K562 (cell line): ENCODE results near the gene RTF1. TPM values are rescaled to one million over a fixed set of nuclear protein-coding genes. Genes with fewer than 3 reads are reported as not detected.

ENCODE experiments used
- ATAC-seq: fragments of 200-7000 bp; cut with Tn5 transposase; 3 replicates; pipeline ENCODE4 v1.9.1; 2020; ENCODE audit warnings: moderate library complexity
- BruUV-seq: library from RNA; stranded (reverse); fragments of 400-500 nt; replicated peaks from 2 replicates; lab custom pipeline; 2021; lab: Mats Ljungman, UMichigan
- CTCF ChIA-PET: fragments of 300-600 bp; formaldehyde crosslinking; extraction: SDS; loops from one replicate; lab custom pipeline; 2021; ENCODE audit warnings: low intra/inter-chr PET ratio; lab: Yijun Ruan, JAX
- POLR2A ChIA-PET: fragments of 300-600, 350-650 bp; sonication (Branson Sonifier 250); formaldehyde crosslinking; extraction: SDS; loops from one replicate; lab custom pipeline; 2021; ENCODE audit warnings: antibody characterized with exemption, inconsistent platforms; lab: Yijun Ruan, JAX
- DNase-seq, 4 experiments: peaks; one replicate each; pipeline versions ENCODE4 v3.0.0 to v3.0.0-alpha.2; 2011 to 2018; ENCODE audit warnings: low spot score in 3 of 4, mixed read lengths in 3 of 4; ENCODE audit errors: extremely low read depth in 1 of 4
- FAIRE-seq: peaks from 2 replicates; lab custom pipeline; 2011; peaks lifted over from hg19 to GRCh38; lab: Jason Lieb, UNC
- H2AFZ ChIP-seq: 2 replicates; pipeline ENCODE4 v1.6.0; 2011; ENCODE audit warnings: low read depth, low read length, control low read depth, inconsistent platforms
- H3K27ac ChIP-seq: fragments of 200-600 bp; 3 replicates; pipeline ENCODE4 v1.8.0; 2011; ENCODE audit warnings: low read depth, mild to moderate bottlenecking, control low read depth, inconsistent platforms, low read length, moderate library complexity, mixed read lengths; ENCODE audit errors: extremely low read depth
- H3K27me3 ChIP-seq, 2 experiments: fragments of 300-600 bp in 1 of 2; 2 replicates in 1 of 2; 3 replicates in 1 of 2; pipeline versions ENCODE4 v1.6.0 to v1.8.0; 2011; ENCODE audit warnings: inconsistent platforms in 2 of 2, low read length in 2 of 2, mild to moderate bottlenecking in 1 of 2, mixed read lengths in 1 of 2, moderate library complexity in 1 of 2; ENCODE audit not compliant: control insufficient read depth in 2 of 2, insufficient read depth in 2 of 2
- H3K36me3 ChIP-seq: fragments of 300-600 bp; 3 replicates; pipeline ENCODE4 v1.8.0; 2011; ENCODE audit warnings: mild to moderate bottlenecking, low read length, inconsistent platforms; ENCODE audit not compliant: control insufficient read depth, insufficient read depth
- H3K4me1 ChIP-seq, 2 experiments: fragments of 200-600 bp in 1 of 2; replicated peaks in 1 of 2; 2 replicates in 1 of 2; 3 replicates in 1 of 2; pipeline versions ENCODE4 v1.5.1 to v1.8.0; 2011; ENCODE audit warnings: inconsistent platforms in 2 of 2, low read length in 2 of 2, mild to moderate bottlenecking in 1 of 2, mixed read lengths in 1 of 2, moderate library complexity in 1 of 2; ENCODE audit not compliant: control insufficient read depth in 2 of 2, insufficient read depth in 2 of 2
- H3K4me2 ChIP-seq: 2 replicates; pipeline ENCODE4 v1.6.1; 2011; ENCODE audit warnings: low read length, control low read depth, inconsistent platforms, mixed read lengths; ENCODE audit not compliant: insufficient read depth
- H3K4me3 ChIP-seq: fragments of 200-600 bp; sonication (generic), shearing (Covaris generic); 2 replicates; pipeline ENCODE4 v1.5.1; 2016; ENCODE audit warnings: control low read depth, inconsistent platforms
- H3K79me2 ChIP-seq: fragments of 200-600 bp; 3 replicates; pipeline ENCODE4 v1.8.0; 2011; ENCODE audit warnings: low read length, inconsistent platforms; ENCODE audit not compliant: control insufficient read depth, insufficient read depth
- H3K9ac ChIP-seq, 2 experiments: 2 replicates each; pipeline versions ENCODE4 v1.6.0 to v1.6.1; 2011; ENCODE audit warnings: low read depth in 2 of 2, low read length in 2 of 2, control low read depth in 1 of 2, inconsistent platforms in 1 of 2, mild to moderate bottlenecking in 1 of 2, mixed read lengths in 1 of 2; ENCODE audit not compliant: insufficient read depth in 1 of 2
- H3K9me1 ChIP-seq: one replicate; pipeline ENCODE4 v1.6.0; 2011; ENCODE audit warnings: inconsistent platforms, mild to moderate bottlenecking, low read length, moderate library complexity; ENCODE audit not compliant: control insufficient read depth, insufficient read depth
- H3K9me3 ChIP-seq: replicated peaks from 2 replicates; pipeline ENCODE4 v1.5.1; 2011; ENCODE audit warnings: low read depth, low read length, inconsistent platforms; ENCODE audit not compliant: control insufficient read depth, insufficient read depth
- H4K20me1 ChIP-seq: replicated peaks from 2 replicates; pipeline ENCODE4 v1.6.1; 2011; ENCODE audit warnings: low read length, inconsistent platforms, mixed read lengths; ENCODE audit not compliant: control insufficient read depth, insufficient read depth
- BDP1 ChIP-seq: IDR thresholded peaks from 3 replicates; pipeline ENCODE4 v1.6.1; 2011; ENCODE audit not compliant: insufficient read length, insufficient read depth
- CAMTA2 ChIP-seq: fragments of 250-450 bp; sonication (Bioruptor Pico); conservative IDR thresholded peaks from 2 replicates; pipeline ENCODE4 v1.5.1; 2022
- CBX1 ChIP-seq: sonication (generic); IDR thresholded peaks from 2 replicates; pipeline ENCODE4 v1.6.1; 2016; ENCODE audit warnings: antibody characterized with exemption, low read depth, mild to moderate bottlenecking
- DIDO1 ChIP-seq: fragments of 450-650 bp; IDR thresholded peaks from 2 replicates; pipeline ENCODE4 v1.6.1; 2016; ENCODE audit warnings: low read depth, missing biosample characterization, missing genetic modification characterization
- FOS ChIP-seq: IDR thresholded peaks from 3 replicates; pipeline ENCODE4 v1.6.1; 2011; ENCODE audit not compliant: insufficient read length; ENCODE audit errors: extremely low read depth
- FOXJ2 ChIP-seq: fragments of 200-800 bp; sonication (Bioruptor generic); IDR thresholded peaks from 2 replicates; pipeline ENCODE4 v1.6.1; 2016; ENCODE audit warnings: missing genetic modification characterization, missing compliant biosample characterization
- LCOR ChIP-seq: sonication (generic); formaldehyde crosslinking; IDR thresholded peaks from 2 replicates; pipeline ENCODE4 v1.8.0; 2022; ENCODE audit warnings: mild to moderate bottlenecking, missing genetic modification reagents
- NBN ChIP-seq: fragments of 450-650 bp; IDR thresholded peaks from 2 replicates; pipeline ENCODE4 v1.6.1; 2016; ENCODE audit warnings: low read depth, mild to moderate bottlenecking
- PHB ChIP-seq: fragments of 250-450 bp; sonication (Bioruptor Pico); IDR thresholded peaks from 2 replicates; pipeline ENCODE4 v1.5.0; 2021
- SMARCB1 ChIP-seq: IDR thresholded peaks from 2 replicates; pipeline ENCODE4 v1.6.1; 2011; ENCODE audit warnings: improper control_type of control experiment, low read depth; ENCODE audit not compliant: insufficient read length
- SPI1 ChIP-seq: IDR thresholded peaks from 2 replicates; pipeline ENCODE4 v1.6.1; 2011; ENCODE audit warnings: low read depth, low read length, control low read depth, borderline replicate concordance
- THRAP3 ChIP-seq: fragments of 450-650 bp; IDR thresholded peaks from 2 replicates; pipeline ENCODE4 v1.6.1; 2016; ENCODE audit warnings: mild to moderate bottlenecking, inconsistent platforms, borderline replicate concordance
- WGBS: fragments of 100-300 bp; shearing (Covaris generic); methylation state at CpG from one replicate; pipeline ENCODE4 v1.1.6; 2016; ENCODE audit warnings: low coverage, mixed read lengths; ENCODE audit not compliant: insufficient coverage; ENCODE audit errors: missing lambda C conversion rate; 5-methylcytosine and 5-hydroxymethylcytosine counted together
- in situ Hi-C: fragments of 300-500 bp; cut with MboI; formaldehyde crosslinking; loops from 4 replicates; pipeline ENCODE4 v1.15.0; 2018; ENCODE audit warnings: inconsistent platforms, mixed read lengths
- intact Hi-C: fragments of 100-400 bp; cut with micrococcal nuclease; formaldehyde crosslinking; loops from 2 replicates; pipeline ENCODE4 v1.14.2; 2022
- polyA plus RNA-seq, 8 experiments: library from polyadenylated mRNA; depleted of rRNA in 4 of 8; stranded (reverse) in 5 of 8; unstranded in 3 of 8; fragments of >200 nt; fragmentation: Nextera tagmentation in 2 of 8; fragmentation: Illumina TruSeq in 1 of 8; extraction: Ambion mirVana in 2 of 8; extraction: Trizol in 1 of 8; gene quantifications; 2 replicates each; pipeline versions ENCODE4 v1.2.1 to v1.2.3, GENCODE V29; 2011 to 2014; ENCODE audit warnings: inconsistent platforms in 1 of 8, missing spikeins in 1 of 8
- total RNA-seq, 7 experiments: library from RNA; depleted of rRNA in 6 of 7; stranded (reverse); fragments of >200 nt in 6 of 7; fragmentation: Illumina TruSeq in 2 of 7; extraction: Trizol in 2 of 7; gene quantifications; 2 replicates each; pipeline versions ENCODE4 v1.2.1 to v1.2.3, GENCODE V29; 2011 to 2021; ENCODE audit warnings: low replicate concordance in 1 of 7
- TF ChIP-seq, protein P1 (sequence below): fragments of 450-650 bp; IDR thresholded peaks from 2 replicates; pipeline ENCODE4 v1.6.1; 2016; ENCODE audit warnings: mild to moderate bottlenecking, moderate library complexity

RTF1 gene
- total and polyA plus RNA-seq, 9 of the 15 experiments (the other 6 are each of a cell fraction or from before 2014, with no cell fraction given): 7.6 to 69.5 (median 31.5) TPM

DNA sequence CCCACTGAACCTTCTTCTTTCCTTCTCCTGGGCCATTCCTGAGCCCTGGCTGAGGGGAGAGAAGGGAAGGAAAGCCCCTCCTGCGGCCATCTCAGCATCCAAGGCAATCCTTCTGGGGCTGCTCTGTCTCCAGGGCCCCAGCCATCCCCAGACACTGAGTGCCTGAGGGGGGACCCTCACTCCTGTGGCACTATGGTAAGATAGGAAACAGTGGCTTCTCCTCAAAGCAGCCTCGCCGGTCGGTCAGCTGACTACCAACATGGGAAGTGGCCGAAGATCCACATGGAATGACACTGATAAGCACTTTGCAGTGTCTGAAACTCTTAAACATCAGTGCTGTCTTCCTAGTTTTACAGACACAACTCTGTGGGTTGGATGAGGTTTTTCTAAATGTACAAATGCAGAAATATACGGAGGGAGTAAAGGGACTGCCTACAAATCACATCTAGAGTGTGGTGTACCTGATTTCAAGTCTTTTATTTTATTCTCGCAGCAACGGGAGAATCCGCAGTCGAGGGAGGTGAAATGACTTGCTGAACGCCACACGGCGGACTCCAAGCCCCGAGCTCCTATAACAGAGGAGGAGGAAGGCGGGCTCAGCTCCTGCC lies 75.8 kb downstream of the RTF1 start:
- Histone ChIP-seq H3K4me2 (peak overlapping the region; percentile 90), H3K4me3 (peak overlapping the region; percentile 60), H3K9ac (peak overlapping the region; percentile 81 to 94), H3K27me3 (no peaks in the 10 kb centered on the region), H2AFZ (peak overlapping the region; percentile 82), H3K4me1 (peaks cover 24 to 44% of the 10 kb centered on the region in 2 experiments), H3K9me1 (no peaks in the 10 kb centered on the region), H3K36me3 (0 out of 3 replicates have a peak, but pooled peaks cover 6% of the 10 kb centered on the region), H3K9me3 (no peaks in the 10 kb centered on the region), H3K79me2 (peaks cover 33% of the 10 kb centered on the region), H4K20me1 (no peaks in the 10 kb centered on the region), H3K27ac (peak overlapping the region; percentile 80)
- FAIRE-seq: peak; percentile 75
- ChIA-PET CTCF (no interaction called here), POLR2A (interaction anchor here (0.5 to 1.7 kb wide), 9 partner anchors 8 to 1911 kb away, joined by 3 to 14 read pairs (median 4); partner anchors contain the start of gene NUSAP1)
- no TSS peak for BruUV-seq
- intact Hi-C loops: loop anchor here (5.0 kb wide), 1 partner anchor 480 kb away; the partner anchor contains the start of gene EHD4
- 4% methylated on average over 13 of the region's 15 CpGs for whole genome bisulfite sequencing
- in situ Hi-C loops: no loop called here
- ATAC-seq: no peak
- DNase-seq: peak in 3 of 4 experiments; percentile 46 to 55 (median 50)
- TF ChIP-seq NBN (no peak), THRAP3 (no peak), CBX1 (no peak), SPI1 (no peak), SMARCB1 (no peak), FOXJ2 (tag) (no peak), LCOR (CRISPR knock-in tag) (no peak), FOS (no peak), PHB (CRISPR knock-in tag) (no peak), DIDO1 (tag) (0 out of 2 replicates have a peak, but pooled peaks have one; percentile 47), BDP1 (no peak), CAMTA2 (CRISPR knock-in tag) (no peak)
- TF ChIP-seq, protein P1, sequence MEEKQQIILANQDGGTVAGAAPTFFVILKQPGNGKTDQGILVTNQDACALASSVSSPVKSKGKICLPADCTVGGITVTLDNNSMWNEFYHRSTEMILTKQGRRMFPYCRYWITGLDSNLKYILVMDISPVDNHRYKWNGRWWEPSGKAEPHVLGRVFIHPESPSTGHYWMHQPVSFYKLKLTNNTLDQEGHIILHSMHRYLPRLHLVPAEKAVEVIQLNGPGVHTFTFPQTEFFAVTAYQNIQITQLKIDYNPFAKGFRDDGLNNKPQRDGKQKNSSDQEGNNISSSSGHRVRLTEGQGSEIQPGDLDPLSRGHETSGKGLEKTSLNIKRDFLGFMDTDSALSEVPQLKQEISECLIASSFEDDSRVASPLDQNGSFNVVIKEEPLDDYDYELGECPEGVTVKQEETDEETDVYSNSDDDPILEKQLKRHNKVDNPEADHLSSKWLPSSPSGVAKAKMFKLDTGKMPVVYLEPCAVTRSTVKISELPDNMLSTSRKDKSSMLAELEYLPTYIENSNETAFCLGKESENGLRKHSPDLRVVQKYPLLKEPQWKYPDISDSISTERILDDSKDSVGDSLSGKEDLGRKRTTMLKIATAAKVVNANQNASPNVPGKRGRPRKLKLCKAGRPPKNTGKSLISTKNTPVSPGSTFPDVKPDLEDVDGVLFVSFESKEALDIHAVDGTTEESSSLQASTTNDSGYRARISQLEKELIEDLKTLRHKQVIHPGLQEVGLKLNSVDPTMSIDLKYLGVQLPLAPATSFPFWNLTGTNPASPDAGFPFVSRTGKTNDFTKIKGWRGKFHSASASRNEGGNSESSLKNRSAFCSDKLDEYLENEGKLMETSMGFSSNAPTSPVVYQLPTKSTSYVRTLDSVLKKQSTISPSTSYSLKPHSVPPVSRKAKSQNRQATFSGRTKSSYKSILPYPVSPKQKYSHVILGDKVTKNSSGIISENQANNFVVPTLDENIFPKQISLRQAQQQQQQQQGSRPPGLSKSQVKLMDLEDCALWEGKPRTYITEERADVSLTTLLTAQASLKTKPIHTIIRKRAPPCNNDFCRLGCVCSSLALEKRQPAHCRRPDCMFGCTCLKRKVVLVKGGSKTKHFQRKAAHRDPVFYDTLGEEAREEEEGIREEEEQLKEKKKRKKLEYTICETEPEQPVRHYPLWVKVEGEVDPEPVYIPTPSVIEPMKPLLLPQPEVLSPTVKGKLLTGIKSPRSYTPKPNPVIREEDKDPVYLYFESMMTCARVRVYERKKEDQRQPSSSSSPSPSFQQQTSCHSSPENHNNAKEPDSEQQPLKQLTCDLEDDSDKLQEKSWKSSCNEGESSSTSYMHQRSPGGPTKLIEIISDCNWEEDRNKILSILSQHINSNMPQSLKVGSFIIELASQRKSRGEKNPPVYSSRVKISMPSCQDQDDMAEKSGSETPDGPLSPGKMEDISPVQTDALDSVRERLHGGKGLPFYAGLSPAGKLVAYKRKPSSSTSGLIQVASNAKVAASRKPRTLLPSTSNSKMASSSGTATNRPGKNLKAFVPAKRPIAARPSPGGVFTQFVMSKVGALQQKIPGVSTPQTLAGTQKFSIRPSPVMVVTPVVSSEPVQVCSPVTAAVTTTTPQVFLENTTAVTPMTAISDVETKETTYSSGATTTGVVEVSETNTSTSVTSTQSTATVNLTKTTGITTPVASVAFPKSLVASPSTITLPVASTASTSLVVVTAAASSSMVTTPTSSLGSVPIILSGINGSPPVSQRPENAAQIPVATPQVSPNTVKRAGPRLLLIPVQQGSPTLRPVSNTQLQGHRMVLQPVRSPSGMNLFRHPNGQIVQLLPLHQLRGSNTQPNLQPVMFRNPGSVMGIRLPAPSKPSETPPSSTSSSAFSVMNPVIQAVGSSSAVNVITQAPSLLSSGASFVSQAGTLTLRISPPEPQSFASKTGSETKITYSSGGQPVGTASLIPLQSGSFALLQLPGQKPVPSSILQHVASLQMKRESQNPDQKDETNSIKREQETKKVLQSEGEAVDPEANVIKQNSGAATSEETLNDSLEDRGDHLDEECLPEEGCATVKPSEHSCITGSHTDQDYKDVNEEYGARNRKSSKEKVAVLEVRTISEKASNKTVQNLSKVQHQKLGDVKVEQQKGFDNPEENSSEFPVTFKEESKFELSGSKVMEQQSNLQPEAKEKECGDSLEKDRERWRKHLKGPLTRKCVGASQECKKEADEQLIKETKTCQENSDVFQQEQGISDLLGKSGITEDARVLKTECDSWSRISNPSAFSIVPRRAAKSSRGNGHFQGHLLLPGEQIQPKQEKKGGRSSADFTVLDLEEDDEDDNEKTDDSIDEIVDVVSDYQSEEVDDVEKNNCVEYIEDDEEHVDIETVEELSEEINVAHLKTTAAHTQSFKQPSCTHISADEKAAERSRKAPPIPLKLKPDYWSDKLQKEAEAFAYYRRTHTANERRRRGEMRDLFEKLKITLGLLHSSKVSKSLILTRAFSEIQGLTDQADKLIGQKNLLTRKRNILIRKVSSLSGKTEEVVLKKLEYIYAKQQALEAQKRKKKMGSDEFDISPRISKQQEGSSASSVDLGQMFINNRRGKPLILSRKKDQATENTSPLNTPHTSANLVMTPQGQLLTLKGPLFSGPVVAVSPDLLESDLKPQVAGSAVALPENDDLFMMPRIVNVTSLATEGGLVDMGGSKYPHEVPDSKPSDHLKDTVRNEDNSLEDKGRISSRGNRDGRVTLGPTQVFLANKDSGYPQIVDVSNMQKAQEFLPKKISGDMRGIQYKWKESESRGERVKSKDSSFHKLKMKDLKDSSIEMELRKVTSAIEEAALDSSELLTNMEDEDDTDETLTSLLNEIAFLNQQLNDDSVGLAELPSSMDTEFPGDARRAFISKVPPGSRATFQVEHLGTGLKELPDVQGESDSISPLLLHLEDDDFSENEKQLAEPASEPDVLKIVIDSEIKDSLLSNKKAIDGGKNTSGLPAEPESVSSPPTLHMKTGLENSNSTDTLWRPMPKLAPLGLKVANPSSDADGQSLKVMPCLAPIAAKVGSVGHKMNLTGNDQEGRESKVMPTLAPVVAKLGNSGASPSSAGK: peak; percentile 35
